Measurements from ENCODE around the gene NRAP.

Gene NRAP

DNA sequence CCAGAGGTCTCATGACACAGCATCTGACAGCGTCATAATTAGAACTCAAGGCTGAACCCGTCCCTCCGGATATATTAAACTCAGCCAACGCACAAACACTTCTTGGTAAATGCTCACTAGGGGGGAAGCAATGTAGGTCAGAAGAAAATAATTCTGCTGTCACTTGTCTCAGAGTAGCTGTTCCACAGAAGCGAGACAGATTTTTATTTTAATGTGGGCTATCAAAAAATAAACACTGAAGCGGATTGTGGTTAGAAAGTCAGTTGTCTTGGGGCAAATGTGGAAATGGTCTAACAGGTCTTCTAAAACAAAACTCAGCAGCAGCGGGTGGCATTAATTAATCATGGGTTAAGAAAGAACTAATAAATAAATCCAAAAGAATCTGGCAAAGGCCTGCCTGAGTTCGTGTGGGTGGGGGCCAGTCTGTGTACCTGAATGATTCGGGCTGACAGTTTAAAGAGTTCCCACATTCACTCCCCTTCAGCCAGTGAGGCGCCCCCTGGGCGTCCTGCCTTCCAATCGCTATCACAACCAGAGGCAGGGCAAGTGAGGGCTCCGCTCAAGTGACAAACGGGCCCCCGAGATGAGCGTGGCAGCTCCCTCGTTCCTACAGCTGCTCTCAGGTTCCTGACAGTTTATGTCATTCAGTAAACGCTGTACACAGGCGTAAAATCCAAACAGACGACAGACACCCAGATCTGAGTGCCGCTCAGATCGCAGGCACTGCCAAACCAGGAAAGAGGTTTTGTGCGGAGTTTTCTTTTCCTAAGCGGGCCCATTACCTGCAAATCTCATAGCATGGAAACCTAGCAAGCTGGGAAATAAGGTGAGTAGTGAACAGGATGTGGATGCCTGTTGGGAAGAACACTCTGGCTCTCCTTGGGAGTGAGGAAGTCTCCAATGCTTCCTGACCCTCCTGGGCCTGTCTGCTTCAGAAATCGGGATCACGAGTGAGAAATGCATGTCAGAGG lies 52.9 kb downstream of the NRAP start:
- POLR2A ChIA-PET, result no interaction called here
- no peak overlapping the region for H3K4me3 ChIP-seq (ENCODE audit: low read depth, low read length)
- CTCF ChIA-PET, result no interaction called here
- DNase-seq (ENCODE audit: low read depth, low spot score), result no peak
- TF ChIP-seq, protein P1, sequence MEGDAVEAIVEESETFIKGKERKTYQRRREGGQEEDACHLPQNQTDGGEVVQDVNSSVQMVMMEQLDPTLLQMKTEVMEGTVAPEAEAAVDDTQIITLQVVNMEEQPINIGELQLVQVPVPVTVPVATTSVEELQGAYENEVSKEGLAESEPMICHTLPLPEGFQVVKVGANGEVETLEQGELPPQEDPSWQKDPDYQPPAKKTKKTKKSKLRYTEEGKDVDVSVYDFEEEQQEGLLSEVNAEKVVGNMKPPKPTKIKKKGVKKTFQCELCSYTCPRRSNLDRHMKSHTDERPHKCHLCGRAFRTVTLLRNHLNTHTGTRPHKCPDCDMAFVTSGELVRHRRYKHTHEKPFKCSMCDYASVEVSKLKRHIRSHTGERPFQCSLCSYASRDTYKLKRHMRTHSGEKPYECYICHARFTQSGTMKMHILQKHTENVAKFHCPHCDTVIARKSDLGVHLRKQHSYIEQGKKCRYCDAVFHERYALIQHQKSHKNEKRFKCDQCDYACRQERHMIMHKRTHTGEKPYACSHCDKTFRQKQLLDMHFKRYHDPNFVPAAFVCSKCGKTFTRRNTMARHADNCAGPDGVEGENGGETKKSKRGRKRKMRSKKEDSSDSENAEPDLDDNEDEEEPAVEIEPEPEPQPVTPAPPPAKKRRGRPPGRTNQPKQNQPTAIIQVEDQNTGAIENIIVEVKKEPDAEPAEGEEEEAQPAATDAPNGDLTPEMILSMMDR (IDR thresholded peaks at IDR 0.05; ENCODE audit: insufficient read depth, low read length, missing control alignments), result no peak

GRCh38 chr10:113609704-113610108 lies 54.1 kb downstream of the NRAP start:
- DNase-seq (ENCODE audit: low read depth, low spot score), result no peak
- TF ChIP-seq, protein P1 (IDR thresholded peaks at IDR 0.05; ENCODE audit: insufficient read depth, low read length, missing control alignments), result no peak
- POLR2A ChIA-PET, result no interaction called here
- CTCF ChIA-PET, result no interaction called here
- no peak overlapping the region for H3K4me3 ChIP-seq (ENCODE audit: low read depth, low read length)

- DNase-seq (ENCODE audit: low read depth, low spot score), result no peak
- TF ChIP-seq, protein P1 (IDR thresholded peaks at IDR 0.05; ENCODE audit: insufficient read depth, low read length, missing control alignments), result no peak
- ChIA-PET POLR2A (no interaction called here), CTCF (no interaction called here)
- H3K4me3 ChIP-seq (ENCODE audit: low read depth, low read length), result no peak overlapping the region
Measured at GRCh38 chr10:113605268-113605978, 58.4 kb downstream of the NRAP start.

GRCh38 chr10:113604572-113604971 lies 59.3 kb downstream of the NRAP start:
- no peak overlapping the region for H3K4me3 ChIP-seq (ENCODE audit: low read depth, low read length)
- ChIA-PET POLR2A (no interaction called here), CTCF (no interaction called here)
- no peak for DNase-seq (ENCODE audit: low read depth, low spot score)
- TF ChIP-seq, protein P1 (IDR thresholded peaks at IDR 0.05; ENCODE audit: insufficient read depth, low read length, missing control alignments), result no peak

DNA sequence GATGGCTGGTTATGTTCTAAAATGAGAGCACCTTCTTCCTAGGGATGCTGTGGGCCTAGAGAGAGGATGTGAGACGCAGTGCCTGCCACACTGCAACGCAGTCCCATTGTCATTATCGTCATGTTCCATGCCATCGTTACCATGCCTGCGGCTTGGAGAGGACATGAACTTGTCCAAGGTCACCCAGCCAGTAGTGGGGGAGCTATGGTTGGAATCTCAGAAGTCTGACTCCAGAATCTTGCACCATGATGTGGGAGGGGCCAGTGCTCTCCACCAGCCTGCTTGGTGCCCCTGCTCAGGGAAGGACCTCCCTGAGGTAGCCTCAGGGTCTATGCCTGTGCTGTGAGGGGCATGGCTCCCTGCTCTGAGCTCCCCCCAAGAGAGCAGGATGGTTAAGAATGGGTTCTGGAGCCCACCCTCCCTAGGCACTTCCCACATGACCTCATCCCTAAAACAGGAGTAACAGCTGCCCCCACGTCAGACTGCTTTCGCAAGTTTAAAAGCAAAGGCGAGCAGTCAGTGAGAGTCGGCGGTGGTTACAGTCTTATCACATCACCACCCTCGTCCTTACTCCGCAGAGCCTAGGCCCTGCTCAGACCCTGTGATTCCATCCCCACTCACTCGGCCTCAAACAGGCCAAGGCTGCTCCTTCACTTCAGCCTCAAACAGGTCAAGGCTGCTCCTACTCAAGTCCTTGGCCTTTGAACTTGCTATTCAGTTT lies 60.6 kb downstream of the NRAP start:
- H3K4me3 ChIP-seq (ENCODE audit: low read depth, low read length), result no peak overlapping the region
- ChIA-PET CTCF (no interaction called here), POLR2A (no interaction called here)
- TF ChIP-seq, protein P1 (IDR thresholded peaks at IDR 0.05; ENCODE audit: insufficient read depth, low read length, missing control alignments), result no peak
- DNase-seq (ENCODE audit: low read depth, low spot score), result no peak

GRCh38 chr10:113600569-113600968 lies 63.3 kb downstream of the NRAP start:
- no peak overlapping the region for H3K4me3 ChIP-seq (ENCODE audit: low read depth, low read length)
- ChIA-PET CTCF (interaction anchor here (2.2 kb wide), 1 partner anchor 16 kb away, joined by 5 read pairs; no protein-coding TSS in a partner anchor), POLR2A (no interaction called here)
- TF ChIP-seq, protein P1 (IDR thresholded peaks at IDR 0.05; ENCODE audit: insufficient read depth, low read length, missing control alignments), result no peak
- no peak for DNase-seq (ENCODE audit: low read depth, low spot score)
